Activated B cell treated with CpG ODN at 0.5 μM for 24 hours (primary cell): ENCODE data around the gene PDGFB. TPM values are rescaled to one million over a fixed set of nuclear protein-coding genes. Genes with fewer than 3 reads are reported as not detected.

ENCODE experiments used
- ATAC-seq: fragments of 200-7000 bp; cut with Tn5 transposase; one replicate; pipeline ENCODE4 v1.10.0; 2021; ENCODE audit warnings: low read depth, mild to moderate bottlenecking, moderate library complexity
- CTCF ChIA-PET: fragments of 350-600 bp; sonication (Branson Sonifier 250); formaldehyde crosslinking; loops from one replicate; lab custom pipeline; 2021; ENCODE audit warnings: antibody characterized with exemption; lab: Charles Lee
- POLR2A ChIA-PET: fragments of 350-600 bp; sonication (Branson Sonifier 250); formaldehyde crosslinking; loops from one replicate; lab custom pipeline; 2021; ENCODE audit warnings: antibody characterized with exemption; lab: Charles Lee
- DNase-seq: peaks from one replicate; pipeline ENCODE4 v3.0.0; 2022
- H3K27ac Mint-ChIP-seq: one replicate; pipeline ENCODE4 v1.8.0; 2020; ENCODE audit warnings: mixed read lengths
- H3K27me3 Mint-ChIP-seq: one replicate; pipeline ENCODE4 v1.8.0; 2021; ENCODE audit warnings: mixed read lengths
- H3K36me3 Mint-ChIP-seq: one replicate; pipeline ENCODE4 v1.8.0; 2021; ENCODE audit warnings: low read depth, mixed read lengths
- H3K4me1 Mint-ChIP-seq: one replicate; pipeline ENCODE4 v1.8.0; 2021; ENCODE audit warnings: mixed read lengths
- H3K4me3 Mint-ChIP-seq: one replicate; pipeline ENCODE4 v1.8.0; 2020; ENCODE audit warnings: mild to moderate bottlenecking, mixed read lengths
- H3K9me3 Mint-ChIP-seq: one replicate; pipeline ENCODE4 v1.8.0; 2020; ENCODE audit warnings: mixed read lengths
- intact Hi-C: fragments of 100-400 bp; cut with micrococcal nuclease; formaldehyde crosslinking; loops from one replicate; pipeline ENCODE4 v1.15.1; 2024
- total RNA-seq: library from RNA; stranded (reverse); gene quantifications from 2 replicates; pipeline ENCODE4 v1.2.3, GENCODE V29; 2022
- TF ChIP-seq, protein P1 (sequence below): fragments of 200-600 bp; IDR thresholded peaks from one replicate; pipeline ENCODE4 v1.8.0; 2022; ENCODE audit warnings: antibody characterized with exemption, mild to moderate bottlenecking

Gene PDGFB
- total RNA-seq, 1 donor from 2014 or later, result not detected

GRCh38 chr22:39239561-39240423 lies 5.0 kb downstream of the PDGFB start:
- no peak overlapping the region for H3K4me3 Mint-ChIP-seq
- intact Hi-C loops, result no loop called here
- no peak overlapping the region for H3K27ac Mint-ChIP-seq

DNA sequence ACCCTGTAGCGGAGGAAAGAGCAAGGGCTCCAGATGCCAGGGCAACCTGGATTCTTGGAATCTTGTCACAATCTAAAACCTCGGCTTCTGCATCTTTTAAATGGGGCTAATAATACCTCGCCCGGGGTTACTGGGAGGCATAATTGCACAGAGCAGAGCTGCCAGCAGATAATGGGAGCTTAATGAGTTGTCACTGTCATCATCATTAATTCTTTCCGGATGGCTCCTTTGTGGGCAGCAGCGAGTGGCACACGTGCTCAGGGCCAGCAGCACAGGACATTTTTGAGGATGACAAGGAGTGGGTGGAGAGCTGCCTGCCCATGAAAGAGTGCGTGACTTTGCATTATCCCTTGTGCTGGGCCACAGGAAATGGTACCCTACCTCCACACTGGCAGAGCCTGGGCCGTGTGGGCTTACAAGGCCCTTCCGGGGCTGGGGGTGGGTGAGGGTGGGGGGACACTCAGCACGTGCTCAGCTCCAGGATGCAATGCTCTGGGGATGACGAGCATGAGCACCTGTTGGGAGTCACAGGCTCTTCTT lies 5.7 kb downstream of the PDGFB start:
- Mint-ChIP-seq H3K4me1 (peaks cover 47% of the 10 kb centered on the region), H3K27ac (no peak overlapping the region), H3K27me3 (peaks cover 63% of the 10 kb centered on the region), H3K36me3 (no peaks in the 10 kb centered on the region), H3K9me3 (no peaks in the 10 kb centered on the region), H3K4me3 (no peak overlapping the region)
- ChIA-PET POLR2A (interaction anchor here (0.6 to 0.9 kb wide), 2 partner anchors 77 to 226 kb away, joined by 4 to 7 read pairs; no protein-coding TSS in a partner anchor), CTCF (no interaction called here)
- TF ChIP-seq, protein P1, sequence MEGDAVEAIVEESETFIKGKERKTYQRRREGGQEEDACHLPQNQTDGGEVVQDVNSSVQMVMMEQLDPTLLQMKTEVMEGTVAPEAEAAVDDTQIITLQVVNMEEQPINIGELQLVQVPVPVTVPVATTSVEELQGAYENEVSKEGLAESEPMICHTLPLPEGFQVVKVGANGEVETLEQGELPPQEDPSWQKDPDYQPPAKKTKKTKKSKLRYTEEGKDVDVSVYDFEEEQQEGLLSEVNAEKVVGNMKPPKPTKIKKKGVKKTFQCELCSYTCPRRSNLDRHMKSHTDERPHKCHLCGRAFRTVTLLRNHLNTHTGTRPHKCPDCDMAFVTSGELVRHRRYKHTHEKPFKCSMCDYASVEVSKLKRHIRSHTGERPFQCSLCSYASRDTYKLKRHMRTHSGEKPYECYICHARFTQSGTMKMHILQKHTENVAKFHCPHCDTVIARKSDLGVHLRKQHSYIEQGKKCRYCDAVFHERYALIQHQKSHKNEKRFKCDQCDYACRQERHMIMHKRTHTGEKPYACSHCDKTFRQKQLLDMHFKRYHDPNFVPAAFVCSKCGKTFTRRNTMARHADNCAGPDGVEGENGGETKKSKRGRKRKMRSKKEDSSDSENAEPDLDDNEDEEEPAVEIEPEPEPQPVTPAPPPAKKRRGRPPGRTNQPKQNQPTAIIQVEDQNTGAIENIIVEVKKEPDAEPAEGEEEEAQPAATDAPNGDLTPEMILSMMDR, result no peak
- DNase-seq (no peak), ATAC-seq (no peak)
- intact Hi-C loops, result no loop called here

More at GRCh38 chr22:39239561-39240423, 5.0 kb downstream of the PDGFB start:
- peaks cover 57% of the 10 kb centered on the region for H3K27me3 Mint-ChIP-seq
- POLR2A ChIA-PET, result interaction anchor here (0.6 kb wide), 1 partner anchor 1504 kb away, joined by 3 read pairs; no protein-coding TSS in a partner anchor
- no peaks in the 10 kb centered on the region for H3K36me3 Mint-ChIP-seq
- DNase-seq (no peak), ATAC-seq (no peak)
- no peaks in the 10 kb centered on the region for H3K9me3 Mint-ChIP-seq
- CTCF ChIA-PET, result no interaction called here
- peaks cover 47% of the 10 kb centered on the region for H3K4me1 Mint-ChIP-seq
- TF ChIP-seq, protein P1, result no peak

DNA sequence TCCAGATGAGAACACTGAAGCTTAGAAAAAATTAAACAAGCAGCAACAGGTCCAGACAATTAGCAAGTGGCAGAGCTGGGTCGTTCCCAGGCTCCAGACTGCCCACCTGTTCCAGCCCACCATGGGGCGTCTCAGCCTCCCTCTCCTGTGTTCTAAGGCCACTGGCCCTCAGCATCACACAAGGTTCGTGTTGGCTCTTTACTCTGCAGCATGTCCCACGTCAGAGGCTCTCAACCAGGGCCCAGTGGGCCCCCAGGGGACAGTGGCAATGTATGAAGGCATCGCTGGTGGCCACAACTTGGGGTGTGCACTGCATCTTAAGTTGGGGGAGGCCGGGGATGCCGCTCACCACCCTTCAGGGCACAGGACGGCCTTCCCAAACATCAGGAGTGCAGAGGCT lies 6.2 kb downstream of the PDGFB start:
- Mint-ChIP-seq H3K27me3 (peaks cover 65% of the 10 kb centered on the region), H3K27ac (no peak overlapping the region), H3K36me3 (no peaks in the 10 kb centered on the region), H3K4me1 (peaks cover 45% of the 10 kb centered on the region), H3K9me3 (no peaks in the 10 kb centered on the region), H3K4me3 (no peak overlapping the region)
- TF ChIP-seq, protein P1, result no peak
- intact Hi-C loops, result no loop called here
- no peak for DNase-seq
- no peak for ATAC-seq
- CTCF ChIA-PET, result no interaction called here
- POLR2A ChIA-PET, result interaction anchor here (0.6 to 0.9 kb wide), 2 partner anchors 78 to 227 kb away, joined by 4 to 7 read pairs; no protein-coding TSS in a partner anchor

DNA sequence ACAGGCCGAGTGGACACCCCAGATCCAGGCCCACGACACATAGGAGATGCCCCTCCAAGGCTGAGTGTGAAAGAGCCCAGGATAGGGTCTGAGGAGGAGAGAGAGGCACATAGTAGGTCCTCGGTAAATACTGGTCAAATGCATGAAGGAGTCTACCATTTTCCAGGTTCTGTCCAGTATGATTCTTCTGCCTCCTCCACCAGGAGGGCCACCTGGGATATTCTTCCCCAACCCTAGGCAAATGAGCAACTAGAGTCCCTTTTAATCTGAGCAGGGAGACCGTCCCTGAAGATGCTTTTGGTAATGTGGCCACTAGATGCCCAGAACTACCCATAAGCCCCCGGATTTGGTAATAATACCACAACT lies 6.7 kb downstream of the PDGFB start:
- Mint-ChIP-seq H3K36me3 (no peaks in the 10 kb centered on the region), H3K27me3 (peaks cover 69% of the 10 kb centered on the region), H3K4me1 (peaks cover 42% of the 10 kb centered on the region), H3K9me3 (no peaks in the 10 kb centered on the region), H3K4me3 (no peak overlapping the region), H3K27ac (no peak overlapping the region)
- no peak for DNase-seq
- ChIA-PET CTCF (no interaction called here), POLR2A (interaction anchor here (0.9 kb wide), 1 partner anchor 227 kb away, joined by 7 read pairs; no protein-coding TSS in a partner anchor)
- TF ChIP-seq, protein P1, result no peak
- intact Hi-C loops, result no loop called here
- ATAC-seq, result no peak
